ENCODE results near the gene WIPF3.
"Not testable (repeated sequence)": the region's sequence is repeated elsewhere in the genome, so short reads cannot be mapped to it uniquely, and the experiment has no call there.

WIPF3 gene

GRCh38 chr7:29946428-29947186 is 140.3 kb downstream of the WIPF3 start:
- Mint-ChIP-seq H3K4me1 (no peaks in the 10 kb centered on the region), H3K27me3 (no peaks in the 10 kb centered on the region), H3K4me3 (no peak overlapping the region), H3K36me3 (ENCODE audit: low read depth) (no peaks in the 10 kb centered on the region), H3K27ac (no peak overlapping the region), H3K9me3 (no peaks in the 10 kb centered on the region)
- no peak for DNase-seq
- ATAC-seq: no peak

GRCh38 chr7:29948587-29948986 is 142.3 kb downstream of the WIPF3 start:
- no peak overlapping the region for H3K27ac Mint-ChIP-seq
- H3K27me3 Mint-ChIP-seq: no peaks in the 10 kb centered on the region
- no peaks in the 10 kb centered on the region for H3K36me3 Mint-ChIP-seq (ENCODE audit: low read depth)
- ATAC-seq (no peak), DNase-seq (no peak)
- H3K9me3 Mint-ChIP-seq: no peaks in the 10 kb centered on the region
- H3K4me1 Mint-ChIP-seq: no peaks in the 10 kb centered on the region
- H3K4me3 Mint-ChIP-seq: no peak overlapping the region

GRCh38 chr7:29950480-29950879 is 144.2 kb downstream of the WIPF3 start:
- ATAC-seq (no peak), DNase-seq (no peak)
- Mint-ChIP-seq H3K4me3 (no peak overlapping the region), H3K27me3 (no peaks in the 10 kb centered on the region), H3K4me1 (no peaks in the 10 kb centered on the region), H3K9me3 (no peaks in the 10 kb centered on the region), H3K36me3 (ENCODE audit: low read depth) (no peaks in the 10 kb centered on the region), H3K27ac (no peak overlapping the region)

GRCh38 chr7:29951206-29951605 is 144.9 kb downstream of the WIPF3 start:
- H3K27ac Mint-ChIP-seq: no peak overlapping the region
- no peak overlapping the region for H3K4me3 Mint-ChIP-seq
- no peaks in the 10 kb centered on the region for H3K27me3 Mint-ChIP-seq
- H3K36me3 Mint-ChIP-seq (ENCODE audit: low read depth): no peaks in the 10 kb centered on the region
- no peak for ATAC-seq
- H3K4me1 Mint-ChIP-seq: peaks cover 6% of the 10 kb centered on the region
- DNase-seq: no peak
- H3K9me3 Mint-ChIP-seq: no peaks in the 10 kb centered on the region

- no peak for ATAC-seq
- H3K27ac Mint-ChIP-seq: no peak overlapping the region
- H3K27me3 Mint-ChIP-seq: no peaks in the 10 kb centered on the region
Observed at GRCh38 chr7:29953726-29954347, 147.5 kb downstream of the WIPF3 start.

GRCh38 chr7:29955075-29955792 is 148.9 kb downstream of the WIPF3 start:
- Mint-ChIP-seq H3K4me1 (peaks cover 17% of the 10 kb centered on the region), H3K27me3 (no peaks in the 10 kb centered on the region), H3K36me3 (ENCODE audit: low read depth) (no peaks in the 10 kb centered on the region), H3K4me3 (no peak overlapping the region), H3K27ac (no peak overlapping the region), H3K9me3 (no peaks in the 10 kb centered on the region)
- ATAC-seq (no peak), DNase-seq (no peak)

More at GRCh38 chr7:29953726-29954347, 147.5 kb downstream of the WIPF3 start:
- H3K4me3 Mint-ChIP-seq: no peak overlapping the region
- H3K9me3 Mint-ChIP-seq: no peaks in the 10 kb centered on the region
- H3K36me3 Mint-ChIP-seq (ENCODE audit: low read depth): no peaks in the 10 kb centered on the region
- H3K4me1 Mint-ChIP-seq: peaks cover 17% of the 10 kb centered on the region
- DNase-seq: no peak

GRCh38 chr7:29955799-29956486 is 149.6 kb downstream of the WIPF3 start:
- peak; percentile 10 for DNase-seq
- Mint-ChIP-seq H3K4me3 (no peak overlapping the region), H3K27ac (no peak overlapping the region), H3K36me3 (ENCODE audit: low read depth) (no peaks in the 10 kb centered on the region), H3K9me3 (no peaks in the 10 kb centered on the region), H3K27me3 (no peaks in the 10 kb centered on the region), H3K4me1 (peaks cover 17% of the 10 kb centered on the region)
- ATAC-seq: peak; percentile 88

GRCh38 chr7:29956487-29956836 is 150.2 kb downstream of the WIPF3 start:
- H3K4me1 Mint-ChIP-seq: peaks cover 17% of the 10 kb centered on the region

GRCh38 chr7:29957521-29958310 is 151.4 kb downstream of the WIPF3 start:
- Mint-ChIP-seq H3K36me3 (ENCODE audit: low read depth) (no peaks in the 10 kb centered on the region), H3K9me3 (no peaks in the 10 kb centered on the region), H3K27ac (no peak overlapping the region), H3K4me1 (peaks cover 17% of the 10 kb centered on the region), H3K27me3 (no peaks in the 10 kb centered on the region), H3K4me3 (no peak overlapping the region)
- no peak for ATAC-seq
- no peak for DNase-seq

More at GRCh38 chr7:29956487-29956836, 150.2 kb downstream of the WIPF3 start:
- H3K4me3 Mint-ChIP-seq: no peak overlapping the region
- H3K27me3 Mint-ChIP-seq: no peaks in the 10 kb centered on the region
- no peak overlapping the region for H3K27ac Mint-ChIP-seq
- no peaks in the 10 kb centered on the region for H3K9me3 Mint-ChIP-seq
- DNase-seq (no peak), ATAC-seq (no peak)
- H3K36me3 Mint-ChIP-seq (ENCODE audit: low read depth): no peaks in the 10 kb centered on the region

GRCh38 chr7:29958667-29959358 is 152.5 kb downstream of the WIPF3 start:
- H3K27me3 Mint-ChIP-seq: no peaks in the 10 kb centered on the region
- DNase-seq (no peak), ATAC-seq (no peak)
- no peak overlapping the region for H3K4me3 Mint-ChIP-seq
- H3K27ac Mint-ChIP-seq: no peak overlapping the region
- peaks cover 17% of the 10 kb centered on the region for H3K4me1 Mint-ChIP-seq
- H3K36me3 Mint-ChIP-seq (ENCODE audit: low read depth): no peaks in the 10 kb centered on the region
- no peaks in the 10 kb centered on the region for H3K9me3 Mint-ChIP-seq

GRCh38 chr7:29961611-29962010 is 155.3 kb downstream of the WIPF3 start:
- not testable (repeated sequence) for H3K27me3 Mint-ChIP-seq; H3K27ac Mint-ChIP-seq; H3K4me1 Mint-ChIP-seq; H3K36me3 Mint-ChIP-seq (ENCODE audit: low read depth); DNase-seq; H3K4me3 Mint-ChIP-seq; ATAC-seq; H3K9me3 Mint-ChIP-seq

- no peak overlapping the region for H3K27ac Mint-ChIP-seq
- DNase-seq (no peak), ATAC-seq (no peak)
- no peaks in the 10 kb centered on the region for H3K27me3 Mint-ChIP-seq
- H3K9me3 Mint-ChIP-seq: no peaks in the 10 kb centered on the region
- H3K4me1 Mint-ChIP-seq: peaks cover 4% of the 10 kb centered on the region
- H3K4me3 Mint-ChIP-seq: no peak overlapping the region
- H3K36me3 Mint-ChIP-seq (ENCODE audit: low read depth): no peaks in the 10 kb centered on the region
Observed at GRCh38 chr7:29962035-29962434, 155.7 kb downstream of the WIPF3 start.

- H3K27me3 Mint-ChIP-seq: no peaks in the 10 kb centered on the region
- H3K4me3 Mint-ChIP-seq: no peak overlapping the region
- H3K27ac Mint-ChIP-seq: no peak overlapping the region
- DNase-seq (no peak), ATAC-seq (no peak)
- H3K9me3 Mint-ChIP-seq: no peaks in the 10 kb centered on the region
- peaks cover 2% of the 10 kb centered on the region for H3K4me1 Mint-ChIP-seq
- no peaks in the 10 kb centered on the region for H3K36me3 Mint-ChIP-seq (ENCODE audit: low read depth)
Observed at GRCh38 chr7:29965030-29965429, 158.7 kb downstream of the WIPF3 start.

Measured in activated naive CD8-positive, alpha-beta T cell treated with anti-CD3 and anti-CD28 coated beads, Interleukin-2, amount 50 U/mL, for 24 hours (primary cell).